Endothelial cell of umbilical vein (primary cell): ENCODE data around the gene CLEC5A.

Experiments used
- EZH2 ChIP-seq: IDR thresholded peaks from 2 replicates; pipeline ENCODE4 v1.6.1; 2012; ENCODE audit warnings: borderline replicate concordance, low read depth, mild to moderate bottlenecking, moderate library complexity, low read length, inconsistent platforms; ENCODE audit not compliant: severe bottlenecking
- FOS ChIP-seq: IDR thresholded peaks from 2 replicates; pipeline ENCODE4 v1.6.1; 2011; ENCODE audit warnings: mild to moderate bottlenecking, low read length, moderate library complexity, borderline replicate concordance; ENCODE audit not compliant: insufficient read depth
- JUN ChIP-seq: IDR thresholded peaks from 2 replicates; pipeline ENCODE4 v1.6.1; 2011; ENCODE audit warnings: borderline replicate concordance, low read depth; ENCODE audit not compliant: insufficient read length, insufficient read depth
- POLR2A ChIP-seq: IDR thresholded peaks from 2 replicates; pipeline ENCODE4 v1.6.1; 2012; ENCODE audit warnings: low read depth, mild to moderate bottlenecking, control low read depth, low read length
- POLR2AphosphoS5 ChIP-seq: IDR thresholded peaks from 2 replicates; pipeline ENCODE4 v1.6.1; 2012; ENCODE audit warnings: low read depth, mild to moderate bottlenecking, control low read depth, low read length, moderate library complexity; ENCODE audit not compliant: insufficient read depth
- TF ChIP-seq, protein P1 (sequence below), 2 donors: IDR thresholded peaks; 1 replicate in 1 of 2; 2 replicates in 1 of 2; pipeline ENCODE4 v1.5.1; 2011; ENCODE audit warnings: low read length in 2 of 2, mild to moderate bottlenecking in 2 of 2, moderate library complexity in 2 of 2, control low read depth in 1 of 2, inconsistent platforms in 1 of 2, low read depth in 1 of 2; ENCODE audit not compliant: insufficient read depth in 1 of 2; ENCODE audit errors: extremely low read depth in 1 of 2
- TF ChIP-seq, protein P2 (sequence below): IDR thresholded peaks from 2 replicates; pipeline ENCODE4 v1.6.1; 2011; ENCODE audit not compliant: insufficient read depth, insufficient read length

DNA sequence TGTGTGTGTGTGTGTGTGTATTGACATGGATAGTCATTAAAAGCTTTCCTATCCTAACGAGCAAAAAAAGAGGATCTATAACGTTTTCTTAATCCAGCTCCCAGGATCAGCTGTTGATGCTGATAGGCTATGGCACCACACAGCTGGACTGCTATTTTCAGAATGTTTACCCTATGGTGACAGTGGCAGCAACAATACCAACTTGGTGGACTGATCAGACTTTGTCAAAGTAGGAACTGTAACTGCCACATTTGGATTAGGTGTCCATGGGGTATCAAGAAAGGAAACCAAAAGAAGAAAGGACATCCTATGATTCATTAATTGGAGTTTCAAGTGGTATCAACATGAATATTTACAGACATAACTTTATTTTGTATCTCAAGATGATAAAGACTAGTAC lies 2.7 kb upstream of the CLEC5A start:
- TF ChIP-seq, protein P1, sequence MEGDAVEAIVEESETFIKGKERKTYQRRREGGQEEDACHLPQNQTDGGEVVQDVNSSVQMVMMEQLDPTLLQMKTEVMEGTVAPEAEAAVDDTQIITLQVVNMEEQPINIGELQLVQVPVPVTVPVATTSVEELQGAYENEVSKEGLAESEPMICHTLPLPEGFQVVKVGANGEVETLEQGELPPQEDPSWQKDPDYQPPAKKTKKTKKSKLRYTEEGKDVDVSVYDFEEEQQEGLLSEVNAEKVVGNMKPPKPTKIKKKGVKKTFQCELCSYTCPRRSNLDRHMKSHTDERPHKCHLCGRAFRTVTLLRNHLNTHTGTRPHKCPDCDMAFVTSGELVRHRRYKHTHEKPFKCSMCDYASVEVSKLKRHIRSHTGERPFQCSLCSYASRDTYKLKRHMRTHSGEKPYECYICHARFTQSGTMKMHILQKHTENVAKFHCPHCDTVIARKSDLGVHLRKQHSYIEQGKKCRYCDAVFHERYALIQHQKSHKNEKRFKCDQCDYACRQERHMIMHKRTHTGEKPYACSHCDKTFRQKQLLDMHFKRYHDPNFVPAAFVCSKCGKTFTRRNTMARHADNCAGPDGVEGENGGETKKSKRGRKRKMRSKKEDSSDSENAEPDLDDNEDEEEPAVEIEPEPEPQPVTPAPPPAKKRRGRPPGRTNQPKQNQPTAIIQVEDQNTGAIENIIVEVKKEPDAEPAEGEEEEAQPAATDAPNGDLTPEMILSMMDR (IDR thresholded peaks at IDR 0.05; ENCODE audit: extremely low read depth in 1 of 2, insufficient read depth in 1 of 2, low read depth in 1 of 2, low read length in 2 of 2): no peak
- no peak for TF ChIP-seq POLR2A
- TF ChIP-seq POLR2AphosphoS5: no peak
- TF ChIP-seq EZH2: no peak
- TF ChIP-seq, protein P2, sequence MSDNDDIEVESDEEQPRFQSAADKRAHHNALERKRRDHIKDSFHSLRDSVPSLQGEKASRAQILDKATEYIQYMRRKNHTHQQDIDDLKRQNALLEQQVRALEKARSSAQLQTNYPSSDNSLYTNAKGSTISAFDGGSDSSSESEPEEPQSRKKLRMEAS: no peak
- TF ChIP-seq JUN: no peak
- no peak for TF ChIP-seq FOS
